Stimulated activated CD8-positive, alpha-beta memory T cell treated with anti-CD3 and anti-CD28 coated beads, Interleukin-2, amount 100 ng/mL, for 48 hours (primary cell): Measurements from ENCODE around the gene GINS2.

Experiments
- DNase-seq, 2 donors: peaks; one replicate each; pipeline ENCODE4 v3.0.0-alpha.2; 2020; ENCODE audit warnings: low read depth in 2 of 2

GINS2 gene

GRCh38 chr16:85689950-85690320 is 1.2 kb upstream of the GINS2 start:
- DNase-seq: no peak

GRCh38 chr16:85689285-85689949 is 663 bp upstream of the GINS2 start:
- no peak for DNase-seq

- DNase-seq: no peak
Measured at GRCh38 chr16:85687651-85688471, 893 bp downstream of the GINS2 start.

GRCh38 chr16:85686912-85687591 is 1.7 kb downstream of the GINS2 start:
- DNase-seq: peak in 1 of 2 donors; percentile 29

DNA sequence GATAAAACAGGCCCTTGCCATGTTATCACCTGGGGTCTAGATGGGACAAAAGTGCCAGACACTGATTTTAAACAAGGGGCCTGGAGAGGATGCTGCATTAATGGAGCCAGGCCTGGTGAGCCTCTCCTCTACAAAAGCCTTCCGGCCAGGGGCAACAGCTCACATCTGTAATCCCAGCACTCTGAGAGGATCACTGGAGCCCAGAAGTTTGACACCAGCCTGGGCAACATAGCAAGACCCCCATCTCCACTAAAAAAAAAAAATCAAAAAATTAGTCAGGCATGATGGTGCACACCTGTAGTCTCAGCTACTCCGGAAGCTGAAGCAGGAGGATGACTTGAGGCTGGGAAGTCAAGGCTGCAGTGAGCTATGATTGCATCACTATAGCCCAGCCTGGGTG is 3.5 kb downstream of the GINS2 start:
- DNase-seq: no peak

DNA sequence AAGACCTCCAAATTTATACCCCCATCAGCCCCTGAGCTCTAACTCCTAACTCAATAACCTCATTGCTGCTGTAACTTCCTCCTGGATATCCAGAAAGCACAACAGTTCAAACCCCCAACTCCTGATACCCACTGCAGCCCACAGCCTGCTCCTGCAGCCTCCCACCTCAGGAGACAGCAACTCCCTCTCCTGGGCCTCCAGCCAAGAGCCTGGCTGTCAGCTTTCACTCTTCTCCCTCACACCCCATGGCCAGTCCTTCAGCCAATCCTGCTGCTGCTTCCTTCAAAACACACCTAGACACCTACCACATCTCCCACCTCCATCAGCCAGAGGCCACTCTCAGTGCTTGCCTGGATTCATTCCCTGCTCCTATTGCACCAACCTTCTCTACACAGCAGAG is 5.4 kb downstream of the GINS2 start:
- DNase-seq: no peak

DNA sequence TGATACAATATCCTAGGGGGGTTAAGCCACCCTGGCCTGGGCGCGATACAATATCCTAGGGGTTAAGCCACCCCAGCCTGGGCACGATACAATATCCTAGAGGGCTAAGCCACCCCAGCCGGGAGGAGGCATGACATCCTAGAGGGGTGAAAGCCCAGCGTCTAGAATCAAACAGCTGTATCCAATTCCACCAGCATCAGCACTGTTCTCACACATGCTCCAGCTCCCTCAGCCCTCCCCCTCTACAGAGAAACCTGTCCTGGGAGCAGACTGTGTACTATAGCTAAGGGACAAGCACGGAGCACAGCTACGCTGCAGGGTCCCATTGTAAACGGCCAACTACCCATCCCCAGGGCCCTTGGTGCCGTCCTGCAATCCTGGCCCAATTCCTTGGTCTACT is 6.2 kb downstream of the GINS2 start:
- no peak for DNase-seq

DNA sequence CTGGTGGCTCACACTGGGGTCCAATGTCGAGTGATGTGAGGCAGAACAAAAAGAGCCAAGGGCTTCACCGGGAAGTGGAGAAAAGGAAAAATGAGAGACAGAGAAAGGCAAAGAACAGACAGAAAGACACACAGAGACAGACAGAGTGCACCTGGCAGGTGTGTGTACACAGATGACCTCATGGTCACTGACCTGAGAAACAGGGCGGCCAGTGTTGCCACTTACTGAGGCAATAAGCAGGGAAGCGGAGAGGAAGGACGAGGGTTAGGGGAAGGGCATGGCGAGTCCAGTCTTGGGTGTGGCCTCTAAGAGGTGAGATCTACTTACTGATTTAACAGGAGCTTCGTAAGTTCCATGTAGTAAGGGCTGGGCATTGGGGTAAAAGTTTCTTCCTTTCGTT is 7.5 kb downstream of the GINS2 start:
- DNase-seq: no peak

- no peak for DNase-seq
Measured at GRCh38 chr16:85680352-85680944, 8.3 kb downstream of the GINS2 start.

- no peak for DNase-seq
Measured at GRCh38 chr16:85679870-85680269, 8.9 kb downstream of the GINS2 start.

- no peak for DNase-seq
Measured at GRCh38 chr16:85678821-85679220, 9.9 kb downstream of the GINS2 start.

DNA sequence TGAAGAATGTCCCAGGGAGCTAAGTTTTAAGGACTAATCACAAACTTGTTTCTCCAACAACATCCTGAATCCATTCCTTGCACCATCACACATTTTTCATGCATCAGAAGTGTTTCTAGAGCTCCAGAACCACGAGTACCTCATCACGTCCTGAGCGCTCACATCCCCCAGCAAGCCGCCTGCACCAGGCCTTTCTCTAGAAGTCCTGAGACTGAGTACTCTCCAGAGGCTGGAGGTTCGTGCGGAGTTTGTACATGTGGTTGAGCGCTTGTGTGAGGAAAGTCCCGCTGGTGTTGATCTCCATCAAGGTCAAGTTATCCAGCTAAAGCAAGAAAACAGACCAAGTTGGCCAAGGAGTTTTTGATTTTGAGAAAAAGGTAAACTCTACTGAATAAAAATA is 10.7 kb downstream of the GINS2 start:
- no peak for DNase-seq

DNA sequence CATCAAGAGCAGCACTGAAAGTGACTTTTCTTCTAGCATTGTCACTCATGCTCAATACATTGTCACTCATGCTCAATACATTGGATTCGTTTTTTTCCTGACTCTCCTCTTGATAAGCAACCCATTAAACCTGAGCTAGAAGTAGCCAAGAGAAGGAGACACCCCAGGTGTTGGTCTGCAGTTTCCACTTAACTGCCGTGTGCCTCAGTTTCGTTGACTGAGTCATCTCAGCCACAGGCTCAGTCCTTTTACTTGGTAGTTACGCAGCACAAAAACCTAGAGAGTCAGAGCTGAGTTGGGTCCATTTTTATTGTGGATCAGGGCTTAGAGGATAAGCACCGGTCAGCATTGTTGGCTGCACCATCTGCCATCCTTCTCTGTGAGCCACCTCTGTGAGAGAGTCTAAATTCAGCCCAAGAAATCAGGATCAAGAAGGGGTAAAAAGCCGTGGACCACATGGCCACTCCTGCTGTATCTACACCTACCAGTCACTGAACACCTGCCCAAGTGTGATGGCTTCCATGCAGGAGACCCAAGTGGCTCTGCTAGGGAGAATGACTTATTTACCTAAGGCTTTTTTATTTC is 11.3 kb downstream of the GINS2 start:
- DNase-seq: no peak

- DNase-seq: no peak
Measured at GRCh38 chr16:85676466-85676865, 12.3 kb downstream of the GINS2 start.

DNA sequence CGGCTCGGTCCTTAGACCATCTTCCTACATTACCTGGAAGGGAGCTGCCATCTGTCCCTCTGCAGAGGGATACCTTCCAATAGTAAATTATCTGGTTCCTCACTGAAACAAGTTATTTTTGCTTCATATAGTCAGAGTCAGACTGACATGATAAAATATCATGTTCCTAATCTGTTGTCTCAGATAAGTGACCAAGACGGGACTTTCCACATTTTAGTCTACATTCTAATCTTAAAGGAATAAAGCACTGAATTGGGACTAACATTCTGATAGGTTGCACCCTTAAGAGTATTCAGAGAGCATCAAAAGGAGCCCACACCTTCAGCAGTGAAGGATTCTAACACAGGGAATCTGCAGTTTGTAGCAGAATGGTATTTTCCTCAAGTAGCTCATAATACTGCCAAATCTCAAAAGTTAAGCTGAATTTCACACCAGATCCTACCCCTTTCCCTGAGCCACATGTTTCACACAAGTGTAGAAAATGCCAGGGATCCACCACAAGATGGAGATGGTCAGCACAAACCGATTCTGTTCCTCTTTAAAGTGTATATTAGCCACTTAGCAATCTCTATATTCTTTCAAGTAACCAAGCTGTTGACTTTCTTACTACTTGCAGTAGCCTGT is 13.4 kb downstream of the GINS2 start:
- DNase-seq: no peak

DNA sequence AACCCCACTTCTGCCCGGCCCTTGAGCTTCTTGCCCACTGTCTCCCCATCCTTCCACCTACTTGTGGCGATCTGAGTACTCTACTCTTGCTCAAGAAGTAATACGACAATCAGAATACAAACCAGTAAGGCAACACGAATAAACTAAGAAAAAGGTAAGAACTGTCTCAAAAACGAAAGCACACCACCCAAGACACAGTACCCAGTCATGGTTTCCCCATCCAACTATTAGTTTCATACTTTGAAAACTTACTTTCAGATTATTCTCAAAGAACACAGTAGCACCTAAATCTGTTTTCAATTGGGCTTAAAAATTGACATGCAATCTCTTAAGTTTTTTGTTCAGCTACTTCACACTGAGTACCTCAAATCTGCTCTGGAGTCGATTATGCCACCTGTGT is 13.9 kb downstream of the GINS2 start:
- no peak for DNase-seq

- DNase-seq: no peak
Measured at GRCh38 chr16:85674418-85674755, 14.4 kb downstream of the GINS2 start.

- no peak for DNase-seq
Measured at GRCh38 chr16:85673529-85674417, 15.0 kb downstream of the GINS2 start.

- DNase-seq: no peak
Measured at GRCh38 chr16:85670840-85671239, 17.9 kb downstream of the GINS2 start.

DNA sequence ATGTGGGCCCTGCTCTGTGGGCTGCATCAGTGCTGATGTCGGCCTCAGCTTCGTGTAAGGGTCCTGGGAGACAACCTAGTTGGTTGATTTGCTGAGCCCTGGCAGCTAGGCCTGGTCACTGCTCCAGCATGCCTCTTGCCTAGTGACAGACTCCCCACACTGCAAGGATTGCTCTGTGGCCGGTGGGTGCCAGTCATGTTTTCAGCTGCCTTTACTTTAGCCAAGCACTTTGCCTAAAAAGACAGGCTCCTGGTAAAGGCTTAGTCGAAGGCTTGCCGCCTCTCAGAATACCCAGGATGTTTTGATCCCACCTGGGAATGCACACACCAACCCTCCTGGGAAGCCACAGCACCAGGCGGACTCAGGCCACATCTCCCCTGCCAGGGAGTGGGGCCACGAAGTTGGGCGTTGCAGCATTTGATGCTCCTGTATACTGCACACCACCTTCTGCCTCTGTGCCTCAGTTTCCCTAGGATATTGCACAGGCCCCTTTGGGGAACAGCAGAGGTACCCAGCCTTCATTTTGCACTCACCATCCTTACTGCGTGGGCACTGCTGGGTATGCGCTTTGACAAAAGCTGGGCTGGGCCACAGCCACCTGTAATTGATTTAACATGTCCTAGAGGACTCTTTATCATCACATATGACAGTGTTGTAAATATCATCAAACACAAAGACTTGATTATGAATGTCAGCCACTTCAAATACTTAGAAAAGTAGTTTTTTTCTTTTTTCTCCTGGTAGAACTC is 19.9 kb downstream of the GINS2 start:
- no peak for DNase-seq
